A673 (cell line): ENCODE results near the gene INTS1. TPM values are rescaled to one million over a fixed set of nuclear protein-coding genes. Genes with fewer than 3 reads are reported as not detected.

Experiments used
- BruUV-seq: library from RNA; stranded (reverse); fragments of 400-500 nt; replicated peaks from 2 replicates; lab custom pipeline; 2021; lab: Mats Ljungman, UMichigan
- CTCF ChIA-PET: fragments of 300-600 bp; sonication (Branson Sonifier 250); formaldehyde crosslinking; loops from one replicate; lab custom pipeline; 2022; ENCODE audit warnings: antibody characterized with exemption; lab: Charles Lee
- POLR2A ChIA-PET: fragments of 300-600 bp; sonication (Branson Sonifier 250); formaldehyde crosslinking; loops from one replicate; lab custom pipeline; 2022; ENCODE audit warnings: antibody characterized with exemption; ENCODE audit not compliant: low non-redundant PET; lab: Charles Lee
- DNase-seq: peaks from one replicate; pipeline ENCODE4 v3.0.0-alpha.2; 2015; ENCODE audit warnings: low spot score
- H3K27ac ChIP-seq: fragments of 200-600 bp; sonication (generic); 2 replicates; pipeline ENCODE4 v1.5.1; 2016; ENCODE audit warnings: mixed run types, low read depth, mild to moderate bottlenecking, mixed read lengths, antibody characterized with exemption, low read length; ENCODE audit not compliant: poor library complexity, severe bottlenecking
- H3K27me3 ChIP-seq: fragments of 200-600 bp; sonication (generic); replicated peaks from 2 replicates; pipeline ENCODE4 v1.6.1; 2017; ENCODE audit warnings: mixed run types, low read depth, mild to moderate bottlenecking, mixed read lengths, antibody characterized with exemption, low read length; ENCODE audit not compliant: insufficient read depth, poor library complexity
- H3K36me3 ChIP-seq: fragments of 200-600 bp; sonication (generic); 2 replicates; pipeline ENCODE4 v1.6.1; 2016; ENCODE audit warnings: mixed run types, mild to moderate bottlenecking, mixed read lengths, antibody characterized with exemption, low read length; ENCODE audit not compliant: insufficient read depth, poor library complexity, severe bottlenecking
- H3K4me1 ChIP-seq: fragments of 200-600 bp; sonication (generic); 2 replicates; pipeline ENCODE4 v1.6.1; 2017; ENCODE audit warnings: mixed run types, mild to moderate bottlenecking, mixed read lengths, antibody characterized with exemption, low read length; ENCODE audit not compliant: insufficient read depth, poor library complexity, severe bottlenecking
- H3K4me3 ChIP-seq: fragments of 200-600 bp; sonication (generic); 2 replicates; pipeline ENCODE4 v1.5.1; 2016; ENCODE audit warnings: low read depth, mixed run types, mild to moderate bottlenecking, mixed read lengths, low read length; ENCODE audit not compliant: poor library complexity, severe bottlenecking
- H3K9me3 ChIP-seq: fragments of 200-600 bp; sonication (generic); 2 replicates; pipeline ENCODE4 v1.6.1; 2016; ENCODE audit warnings: mixed run types, low read depth, mild to moderate bottlenecking, mixed read lengths, antibody characterized with exemption, low read length; ENCODE audit not compliant: poor library complexity, severe bottlenecking
- EZH2 ChIP-seq: fragments of 200-600 bp; sonication (generic); IDR thresholded peaks from 2 replicates; pipeline ENCODE4 v1.6.1; 2017; ENCODE audit warnings: borderline replicate concordance, low read depth, mild to moderate bottlenecking, mixed read lengths, antibody characterized with exemption, low read length; ENCODE audit not compliant: poor library complexity, severe bottlenecking
- intact Hi-C: fragments of 100-400 bp; cut with micrococcal nuclease; formaldehyde crosslinking; loops from one replicate; pipeline ENCODE4 v1.10.0; 2022; ENCODE audit not compliant: unreplicated experiment
- total RNA-seq: library from RNA; stranded (reverse); gene quantifications from 2 replicates; pipeline ENCODE4 v1.2.3, GENCODE V29; 2021
- TF ChIP-seq, protein P1 (sequence below): fragments of 300-800, 200-600 bp; sonication (generic); conservative IDR thresholded peaks from 2 replicates; pipeline ENCODE4 v1.5.1; 2017; ENCODE audit warnings: low read depth, mild to moderate bottlenecking, antibody characterized with exemption, low read length, moderate library complexity, mixed read lengths

The INTS1 gene
- total RNA-seq, 1 experiment from 2014 or later, result 129 TPM

DNA sequence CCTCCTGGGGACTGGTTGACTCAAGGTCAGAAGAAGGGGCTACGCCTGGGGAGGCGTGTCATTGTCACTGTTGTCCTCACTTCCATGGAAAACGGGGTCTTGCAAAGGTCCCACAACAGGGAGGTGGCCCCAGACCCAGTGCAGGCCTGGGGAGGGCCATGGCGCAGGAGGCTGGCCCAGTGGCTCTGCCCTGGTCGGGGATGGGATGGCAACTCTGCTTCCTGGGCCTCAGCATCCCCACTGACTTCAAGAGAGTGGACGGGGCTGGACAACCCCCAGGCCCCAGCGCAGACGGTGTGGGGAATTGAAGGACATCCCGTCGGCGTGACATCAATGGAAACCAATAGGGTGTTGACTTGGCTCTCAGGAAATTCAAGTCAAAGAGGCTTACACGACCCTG is 80.1 kb downstream of the INTS1 start:
- BruUV-seq, result no TSS peak
- no peak for DNase-seq
- no peaks in the 10 kb centered on the region for H3K27me3 ChIP-seq

DNA sequence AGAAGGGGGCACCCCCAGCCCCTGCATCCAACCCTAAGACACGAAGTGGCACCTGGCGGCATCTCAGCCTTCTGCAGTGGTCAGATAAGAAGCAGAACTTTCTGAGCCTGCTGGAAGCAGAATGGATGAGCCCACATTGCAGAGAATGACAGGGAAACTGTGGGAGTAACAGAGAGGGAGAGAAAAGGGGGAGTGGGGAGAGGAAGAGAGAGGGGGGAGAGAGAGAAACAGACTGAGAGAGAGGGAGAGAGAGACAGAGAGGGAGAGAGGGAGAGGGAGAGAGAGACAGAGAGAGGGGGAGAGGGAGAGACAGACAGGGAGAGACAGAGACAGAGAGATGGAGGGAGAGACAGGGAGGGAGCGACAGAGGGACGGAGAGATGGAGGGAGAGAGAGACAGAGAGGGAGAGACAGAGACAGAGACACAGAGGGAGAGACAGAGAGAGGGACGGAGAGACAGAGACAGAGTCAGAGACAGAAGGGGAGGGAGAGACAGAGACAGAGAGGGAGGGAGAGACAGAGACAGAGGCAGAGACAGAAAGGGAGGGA is 80.9 kb downstream of the INTS1 start:
- no peak for TF ChIP-seq EZH2
- TF ChIP-seq, protein P1, sequence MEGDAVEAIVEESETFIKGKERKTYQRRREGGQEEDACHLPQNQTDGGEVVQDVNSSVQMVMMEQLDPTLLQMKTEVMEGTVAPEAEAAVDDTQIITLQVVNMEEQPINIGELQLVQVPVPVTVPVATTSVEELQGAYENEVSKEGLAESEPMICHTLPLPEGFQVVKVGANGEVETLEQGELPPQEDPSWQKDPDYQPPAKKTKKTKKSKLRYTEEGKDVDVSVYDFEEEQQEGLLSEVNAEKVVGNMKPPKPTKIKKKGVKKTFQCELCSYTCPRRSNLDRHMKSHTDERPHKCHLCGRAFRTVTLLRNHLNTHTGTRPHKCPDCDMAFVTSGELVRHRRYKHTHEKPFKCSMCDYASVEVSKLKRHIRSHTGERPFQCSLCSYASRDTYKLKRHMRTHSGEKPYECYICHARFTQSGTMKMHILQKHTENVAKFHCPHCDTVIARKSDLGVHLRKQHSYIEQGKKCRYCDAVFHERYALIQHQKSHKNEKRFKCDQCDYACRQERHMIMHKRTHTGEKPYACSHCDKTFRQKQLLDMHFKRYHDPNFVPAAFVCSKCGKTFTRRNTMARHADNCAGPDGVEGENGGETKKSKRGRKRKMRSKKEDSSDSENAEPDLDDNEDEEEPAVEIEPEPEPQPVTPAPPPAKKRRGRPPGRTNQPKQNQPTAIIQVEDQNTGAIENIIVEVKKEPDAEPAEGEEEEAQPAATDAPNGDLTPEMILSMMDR, result no peak
- Histone ChIP-seq H3K27ac (no peak overlapping the region), H3K27me3 (no peaks in the 10 kb centered on the region), H3K9me3 (no peaks in the 10 kb centered on the region), H3K36me3 (no peaks in the 10 kb centered on the region), H3K4me1 (peaks cover 12% of the 10 kb centered on the region), H3K4me3 (no peak overlapping the region)
- CTCF ChIA-PET, result no interaction called here
- no peak for DNase-seq
- intact Hi-C loops, result no loop called here
- POLR2A ChIA-PET, result no interaction called here
- no TSS peak for BruUV-seq

More for the DNA sequence above, 80.1 kb downstream of the INTS1 start:
- intact Hi-C loops, result no loop called here
- TF ChIP-seq, protein P1, result no peak
- no peak for TF ChIP-seq EZH2
- Histone ChIP-seq H3K4me3 (no peak overlapping the region), H3K27ac (no peak overlapping the region), H3K4me1 (peaks cover 15% of the 10 kb centered on the region), H3K9me3 (no peaks in the 10 kb centered on the region), H3K36me3 (no peaks in the 10 kb centered on the region)
- CTCF ChIA-PET, result no interaction called here
- POLR2A ChIA-PET, result interaction anchor here (0.6 kb wide), 1 partner anchor 199 kb away, joined by 3 read pairs; no protein-coding TSS in a partner anchor

DNA sequence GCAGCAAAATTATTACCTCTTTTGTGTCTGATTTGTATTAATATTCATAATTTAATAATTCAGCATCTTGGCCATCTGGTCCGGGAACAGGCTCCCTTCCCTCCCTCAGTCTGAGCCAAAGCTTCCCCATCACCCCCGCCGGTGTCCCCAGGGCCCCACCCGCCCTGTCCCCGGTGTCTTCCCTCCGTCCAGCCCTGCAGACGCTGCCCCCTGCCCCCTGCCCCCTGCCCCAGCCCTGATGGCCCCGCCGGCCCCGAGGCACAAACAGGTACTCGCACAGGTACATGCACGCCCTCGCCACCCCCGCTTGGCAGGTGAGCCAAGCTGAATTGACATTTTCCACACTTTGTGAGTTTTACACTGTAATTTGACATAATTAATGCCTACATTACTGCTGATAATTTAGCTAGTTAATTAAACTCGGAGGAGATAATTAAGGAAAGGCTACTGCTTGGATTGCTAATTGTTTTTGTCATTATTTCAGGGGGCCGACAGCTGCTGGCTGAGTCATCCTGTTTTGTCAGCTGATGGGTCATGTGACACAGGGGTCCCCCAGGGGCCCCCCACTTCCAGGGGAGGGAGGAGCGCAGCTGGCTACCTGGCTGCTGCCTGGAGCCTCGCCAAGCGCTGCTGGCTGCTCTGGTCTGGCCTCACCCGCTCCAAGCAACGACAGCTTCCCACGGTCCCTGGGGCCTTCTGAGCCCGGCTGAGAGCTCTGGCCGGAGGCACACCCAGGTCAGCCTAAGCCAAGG is 81.5 kb downstream of the INTS1 start:
- H3K27me3 ChIP-seq, result no peaks in the 10 kb centered on the region
- peak; percentile 55 for DNase-seq
- no peaks in the 10 kb centered on the region for H3K36me3 ChIP-seq
- intact Hi-C loops, result no loop called here
- H3K4me3 ChIP-seq, result no peak overlapping the region
- TF ChIP-seq, protein P1, result no peak
- H3K9me3 ChIP-seq, result no peaks in the 10 kb centered on the region
- POLR2A ChIA-PET, result no interaction called here
- no TSS peak for BruUV-seq
- CTCF ChIA-PET, result no interaction called here
- H3K27ac ChIP-seq, result no peak overlapping the region
- H3K4me1 ChIP-seq, result peaks cover 18% of the 10 kb centered on the region
